ENCODE measurements around the gene KLHDC9. TPM values are rescaled to one million over a fixed set of nuclear protein-coding genes. Genes with fewer than 3 reads are reported as not detected.

Gene KLHDC9, protein sequence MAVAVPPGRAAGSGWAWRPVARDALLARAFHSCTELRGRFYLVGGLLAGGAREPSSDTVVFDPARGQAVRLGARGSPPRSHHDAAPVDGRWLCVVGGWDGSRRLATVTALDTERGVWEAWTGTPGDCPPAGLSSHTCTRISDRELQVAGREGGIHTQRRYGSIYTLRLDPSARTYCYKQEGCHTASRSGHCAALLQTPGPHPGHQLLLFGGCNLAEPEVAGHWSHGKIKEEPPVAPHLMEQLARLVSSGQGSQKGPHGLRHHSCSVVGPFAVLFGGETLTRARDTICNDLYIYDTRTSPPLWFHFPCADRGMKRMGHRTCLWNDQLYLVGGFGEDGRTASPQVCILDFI
- polyA plus RNA-seq (2011; rRNA removed) (3.6 and 4.6 TPM in 2 replicates), polyA plus RNA-seq (2017; fragmentation: RNase III; extraction: RNeasy Plus Mini Kit Qiagen cat#74134 plus additional on column Dnase treatment) (0.93 to 2.0 TPM (median 1.2 TPM) in 3 replicates), polyA minus RNA-seq (2011; rRNA and poly(A)+ RNA removed) (0.70 and 2.2 TPM in 2 replicates)
- polyA plus RNA-seq (2012; cell fraction: cytosol; rRNA removed) = 1.9 and 2.3 TPM in 2 replicates
- polyA plus RNA-seq (2012; cell fraction: nucleus; rRNA removed) = 2.8 and 3.9 TPM in 2 replicates

DNA sequence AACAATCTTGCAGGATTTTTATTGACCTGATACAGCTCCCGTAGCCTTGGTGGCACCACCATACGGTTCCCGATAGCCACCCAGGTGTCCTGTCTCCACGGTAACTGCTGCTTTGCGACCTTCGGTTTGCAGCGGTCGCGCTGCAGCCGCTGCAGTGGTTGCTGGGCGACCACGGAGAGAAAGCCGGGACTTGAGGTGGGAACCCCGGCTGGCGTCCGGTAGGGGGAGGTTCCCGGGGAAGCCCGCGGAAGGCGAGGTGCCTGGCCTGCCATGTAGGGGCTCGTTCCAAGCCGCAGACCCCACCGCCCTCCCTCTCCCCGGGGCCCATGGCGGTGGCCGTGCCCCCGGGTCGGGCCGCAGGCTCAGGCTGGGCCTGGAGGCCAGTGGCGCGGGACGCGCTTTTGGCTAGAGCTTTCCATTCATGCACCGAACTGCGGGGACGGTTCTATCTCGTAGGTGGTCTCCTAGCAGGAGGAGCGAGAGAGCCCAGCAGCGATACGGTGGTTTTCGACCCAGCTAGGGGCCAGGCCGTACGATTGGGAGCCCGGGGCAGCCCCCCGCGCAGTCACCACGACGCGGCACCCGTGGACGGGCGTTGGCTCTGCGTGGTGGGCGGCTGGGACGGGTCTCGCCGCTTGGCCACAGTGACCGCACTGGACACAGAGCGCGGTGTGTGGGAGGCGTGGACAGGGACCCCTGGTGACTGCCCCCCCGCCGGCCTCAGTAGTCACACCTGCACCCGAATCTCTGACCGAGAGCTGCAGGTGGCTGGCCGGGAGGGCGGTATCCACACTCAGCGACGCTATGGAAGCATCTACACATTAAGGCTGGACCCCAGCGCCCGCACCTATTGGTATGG, at the start of gene KLHDC9:
TSS of gene KLHDC9 (plus strand) at position 152 of the 859 bp plus-strand sequence. CDS start at position 327, 175 bp downstream.
- H3K27ac ChIP-seq = peak within 1 kb of the TSS; percentile 59 to 86
- H3K4me2 ChIP-seq = peak within 1 kb of the TSS; percentile 58
- H3K4me3 ChIP-seq = peak within 1 kb of the TSS; percentile 41
- FAIRE-seq (no peak), ATAC-seq (peak; percentile 73 to 78), DNase-seq (ENCODE audit: low read depth in 1 of 2, low spot score in 1 of 2) (peak; percentile 64 to 75)
- H3K9me3 ChIP-seq = no peaks in the 10 kb centered on the region
- TF ChIP-seq, protein P1, sequence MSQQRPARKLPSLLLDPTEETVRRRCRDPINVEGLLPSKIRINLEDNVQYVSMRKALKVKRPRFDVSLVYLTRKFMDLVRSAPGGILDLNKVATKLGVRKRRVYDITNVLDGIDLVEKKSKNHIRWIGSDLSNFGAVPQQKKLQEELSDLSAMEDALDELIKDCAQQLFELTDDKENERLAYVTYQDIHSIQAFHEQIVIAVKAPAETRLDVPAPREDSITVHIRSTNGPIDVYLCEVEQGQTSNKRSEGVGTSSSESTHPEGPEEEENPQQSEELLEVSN (IDR thresholded peaks at IDR 0.05; ENCODE audit: borderline replicate concordance, low read depth) = no peak
- no peak for TF ChIP-seq GATA3 (IDR thresholded peaks at IDR 0.05; ENCODE audit: borderline replicate concordance)
- no peak for TF ChIP-seq POLR2AphosphoS2 (conservative IDR thresholded peaks at IDR 0.05; ENCODE audit: low read length)
- no peak for TF ChIP-seq RARB (CRISPR knock-in tag; IDR thresholded peaks at IDR 0.05)
- TF ChIP-seq CHD4 (IDR thresholded peaks at IDR 0.05; ENCODE audit: borderline replicate concordance) = no peak
- TF ChIP-seq, protein P2, sequence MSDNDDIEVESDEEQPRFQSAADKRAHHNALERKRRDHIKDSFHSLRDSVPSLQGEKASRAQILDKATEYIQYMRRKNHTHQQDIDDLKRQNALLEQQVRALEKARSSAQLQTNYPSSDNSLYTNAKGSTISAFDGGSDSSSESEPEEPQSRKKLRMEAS (IDR thresholded peaks at IDR 0.05) = no peak
- TF ChIP-seq, protein P3, sequence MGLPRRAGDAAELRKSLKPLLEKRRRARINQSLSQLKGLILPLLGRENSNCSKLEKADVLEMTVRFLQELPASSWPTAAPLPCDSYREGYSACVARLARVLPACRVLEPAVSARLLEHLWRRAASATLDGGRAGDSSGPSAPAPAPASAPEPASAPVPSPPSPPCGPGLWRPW (IDR thresholded peaks at IDR 0.05) = no peak
- TF ChIP-seq, protein P4, sequence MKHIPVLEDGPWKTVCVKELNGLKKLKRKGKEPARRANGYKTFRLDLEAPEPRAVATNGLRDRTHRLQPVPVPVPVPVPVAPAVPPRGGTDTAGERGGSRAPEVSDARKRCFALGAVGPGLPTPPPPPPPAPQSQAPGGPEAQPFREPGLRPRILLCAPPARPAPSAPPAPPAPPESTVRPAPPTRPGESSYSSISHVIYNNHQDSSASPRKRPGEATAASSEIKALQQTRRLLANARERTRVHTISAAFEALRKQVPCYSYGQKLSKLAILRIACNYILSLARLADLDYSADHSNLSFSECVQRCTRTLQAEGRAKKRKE (CRISPR knock-in tag; IDR thresholded peaks at IDR 0.05; ENCODE audit: low read depth) = no peak
- TF ChIP-seq, protein P5, sequence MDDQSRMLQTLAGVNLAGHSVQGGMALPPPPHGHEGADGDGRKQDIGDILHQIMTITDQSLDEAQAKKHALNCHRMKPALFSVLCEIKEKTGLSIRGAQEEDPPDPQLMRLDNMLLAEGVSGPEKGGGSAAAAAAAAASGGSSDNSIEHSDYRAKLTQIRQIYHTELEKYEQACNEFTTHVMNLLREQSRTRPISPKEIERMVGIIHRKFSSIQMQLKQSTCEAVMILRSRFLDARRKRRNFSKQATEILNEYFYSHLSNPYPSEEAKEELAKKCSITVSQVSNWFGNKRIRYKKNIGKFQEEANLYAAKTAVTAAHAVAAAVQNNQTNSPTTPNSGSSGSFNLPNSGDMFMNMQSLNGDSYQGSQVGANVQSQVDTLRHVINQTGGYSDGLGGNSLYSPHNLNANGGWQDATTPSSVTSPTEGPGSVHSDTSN (IDR thresholded peaks at IDR 0.05) = no peak
- no peak for TF ChIP-seq NR3C1 (IDR thresholded peaks at IDR 0.05)
- no peak for TF ChIP-seq HOXA7 (CRISPR knock-in tag; IDR thresholded peaks at IDR 0.05)
- TF ChIP-seq CHD2 (IDR thresholded peaks at IDR 0.05; ENCODE audit: low read length, partially characterized antibody) = no peak
- no peak for TF ChIP-seq ESRRA (IDR thresholded peaks at IDR 0.05; ENCODE audit: borderline replicate concordance, low read length)
- ChIA-PET POLR2A (interaction anchor here (0.9 to 2.2 kb wide), 5 partner anchors 19 to 106 kb away, joined by 3 to 6 read pairs (median 5); partner anchors contain the start of genes DEDD, F11R, NIT1 and PFDN2), CTCF (interaction anchor here (0.6 to 9.7 kb wide), 45 partner anchors 9 to 834 kb away, joined by 3 to 319 read pairs (median 7); partner anchors contain the start of genes ARHGAP30, DEDD, F11R and NECTIN4)
- peaks cover 11% of the 10 kb centered on the region; the same call in 2 of the 3 replicates for H3K4me1 ChIP-seq
- 77% methylated on average over 38 of the region's 71 CpGs for WGBS (ENCODE audit: missing lambda C conversion rate)

DNA sequence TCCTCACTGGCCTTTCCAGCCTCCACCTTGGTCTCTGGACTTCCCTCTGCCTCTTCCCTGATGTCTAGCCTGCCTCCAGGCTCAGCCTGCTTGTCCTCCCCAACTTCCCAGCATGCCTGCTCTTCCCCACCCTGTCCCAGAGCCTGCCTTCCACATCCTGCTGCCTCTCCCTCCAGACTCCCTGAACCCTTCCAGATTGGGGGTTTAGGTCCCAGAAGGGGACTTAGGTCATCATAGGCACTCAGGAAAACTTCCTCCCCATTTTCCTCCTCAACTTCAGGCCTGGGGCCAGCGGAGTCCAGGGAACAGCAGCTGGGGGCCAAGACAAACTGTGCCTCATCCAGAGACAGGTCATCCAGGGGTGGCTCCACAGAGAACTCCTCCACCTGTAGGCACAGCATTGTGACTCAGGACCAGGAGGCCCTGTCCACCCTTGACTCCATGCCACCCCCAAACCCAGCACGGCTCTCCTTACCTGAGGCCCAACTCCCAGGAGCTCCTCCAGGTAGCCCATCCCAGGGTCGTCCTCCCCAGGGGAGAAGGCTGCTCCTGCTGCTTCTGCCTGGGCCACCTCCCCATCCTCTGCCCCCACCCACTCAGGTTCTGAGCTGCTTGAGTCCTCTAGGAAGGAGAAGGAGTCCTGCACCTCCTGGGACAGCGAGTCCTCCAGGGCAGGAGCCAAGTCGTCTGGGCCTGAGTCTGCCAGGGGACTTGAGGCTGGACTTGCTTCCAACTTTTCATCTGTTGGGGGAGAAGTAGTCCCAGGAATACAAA, 49.0 kb upstream of the KLHDC9 start:
- DNase-seq (ENCODE audit: low read depth in 1 of 2, low spot score in 1 of 2) = no peak
- Histone ChIP-seq H3K27ac (no peak overlapping the region), H3K4me1 (peaks cover 5% of the 10 kb centered on the region), H3K4me3 (no peak overlapping the region), H3K9me3 (peaks cover 34% of the 10 kb centered on the region), H3K4me2 (no peak overlapping the region)
- TF ChIP-seq EHF (CRISPR knock-in tag; IDR thresholded peaks at IDR 0.05) = no peak
- TF ChIP-seq TFCP2L1 (CRISPR knock-in tag; IDR thresholded peaks at IDR 0.05) = no peak
- TF ChIP-seq HOXB5 (CRISPR knock-in tag; IDR thresholded peaks at IDR 0.05) = no peak
- TF ChIP-seq TP53 (CRISPR knock-in tag; IDR thresholded peaks at IDR 0.05) = no peak
- ChIA-PET CTCF (no interaction called here), POLR2A (interaction anchor here (0.8 kb wide), 1 partner anchor 9 kb away, joined by 4 read pairs; no protein-coding TSS in a partner anchor)
- 81% methylated on average over 4 of the region's 5 CpGs for WGBS (ENCODE audit: missing lambda C conversion rate)
- no peak for ATAC-seq
- no peak for FAIRE-seq

Data from A549 (cell line).